ENCODE measurements around the gene PMEPA1. TPM values are rescaled to one million over a fixed set of nuclear protein-coding genes. Genes with fewer than 3 reads are reported as not detected.

Gene PMEPA1
- total and polyA plus RNA-seq, 10 of the 15 experiments (the other 5 are each of a cell fraction or from before 2014, with no cell fraction given), result 0.02 to 0.10 (median 0.04) TPM; not detected in 3

GRCh38 chr20:57689745-57690481, 19.9 kb downstream of the PMEPA1 start:
- 61% methylated on average over 23 of the region's 23 CpGs for WGBS (ENCODE audit: insufficient coverage, insufficient replicate concordance, low lambda C conversion rate, missing lambda C conversion rate)

GRCh38 chr20:57688864-57689263, 21.0 kb downstream of the PMEPA1 start:
- no TSS peak for BruUV-seq (replicated peaks)
- Histone ChIP-seq H3K79me2 (ENCODE audit: control insufficient read depth, insufficient read depth, low read length) (no peaks in the 10 kb centered on the region), H3K27me3 (replicated peaks in 1 of 2; ENCODE audit: control insufficient read depth in 2 of 2, insufficient read depth in 2 of 2, low read length in 1 of 2) (peaks cover 0 to 4% of the 10 kb centered on the region in 2 experiments; a peak in 1 of 4 replicates), H4K20me1 (ENCODE audit: control insufficient read depth, insufficient read depth) (no peaks in the 10 kb centered on the region), H3K36me3 (ENCODE audit: control insufficient read depth in 2 of 2, insufficient read depth in 2 of 2, low read length in 1 of 2) (no peaks in the 10 kb centered on the region), H3K4me3 (no peak overlapping the region), H3K27ac (ENCODE audit: control insufficient read depth, insufficient read depth) (no peak overlapping the region), H2AFZ (ENCODE audit: control insufficient read depth, low read depth, low read length) (no peak overlapping the region), H3K4me1 (ENCODE audit: control insufficient read depth, insufficient read depth, low read length) (no peaks in the 10 kb centered on the region; the same call in none of the 2 replicates), H3K9ac (ENCODE audit: control insufficient read depth, insufficient read depth, low read length) (no peak overlapping the region), H3K4me2 (ENCODE audit: control insufficient read depth, insufficient read depth) (no peak overlapping the region), H3K9me3 (replicated peaks; ENCODE audit: control insufficient read depth, insufficient read depth, low read length) (no peaks in the 10 kb centered on the region)
- DNase-seq (ENCODE audit: low read depth, low spot score) (no peak), ATAC-seq (no peak), FAIRE-seq (no peak)
- TF ChIP-seq SMAD5 (IDR thresholded peaks at IDR 0.05; ENCODE audit: low read depth) (no peak), RB1 (IDR thresholded peaks at IDR 0.05; ENCODE audit: borderline replicate concordance) (no peak), PBX3 (IDR thresholded peaks at IDR 0.05; ENCODE audit: insufficient replicate concordance, low read depth, low read length) (no peak), POLR2A (IDR thresholded peaks at IDR 0.05; ENCODE audit: low read depth, low read length) (no peak), CEBPB (IDR thresholded peaks at IDR 0.05; ENCODE audit: borderline replicate concordance in 1 of 2, low read depth in 2 of 2, low read length in 2 of 2) (no peak), NKRF (conservative IDR thresholded peaks at IDR 0.05) (no peak), SIN3A (IDR thresholded peaks at IDR 0.05; ENCODE audit: low read depth, low read length) (no peak), ASH2L (IDR thresholded peaks at IDR 0.05; ENCODE audit: borderline replicate concordance, low read depth) (no peak), PML (IDR thresholded peaks at IDR 0.05; ENCODE audit: low read length) (no peak), RBBP5 (conservative IDR thresholded peaks at IDR 0.05) (no peak)
- in situ Hi-C loops (cut with MboI) (loop anchor here (10.0 kb wide), 1 partner anchor 294 kb away; the partner anchor contains the start of gene RBM38), intact Hi-C loops (cut with micrococcal nuclease; ENCODE audit: unreplicated experiment) (loop anchor here (10.0 kb wide), 1 partner anchor 294 kb away; the partner anchor contains the start of gene RBM38)
- CTCF ChIA-PET, result no interaction called here
- POLR2A ChIA-PET, result interaction anchor here (0.7 kb wide), 1 partner anchor 285 kb away, joined by 3 read pairs; no protein-coding TSS in a partner anchor
- 52% methylated on average over 16 of the region's 16 CpGs for WGBS (ENCODE audit: insufficient coverage, insufficient replicate concordance, low lambda C conversion rate, missing lambda C conversion rate)
- SMC1A ChIA-PET (ENCODE audit: uncharacterized antibody, unreplicated experiment), result no interaction called here
- RAD21 ChIA-PET (ENCODE audit: unreplicated experiment), result no interaction called here

More at GRCh38 chr20:57689745-57690481, 19.9 kb downstream of the PMEPA1 start:
- Histone ChIP-seq H3K4me2 (ENCODE audit: control insufficient read depth, insufficient read depth) (no peak overlapping the region), H3K27me3 (replicated peaks in 1 of 2; ENCODE audit: control insufficient read depth in 2 of 2, insufficient read depth in 2 of 2, low read length in 1 of 2) (peaks cover 0 to 4% of the 10 kb centered on the region in 2 experiments; a peak in 1 of 4 replicates), H3K9me3 (replicated peaks; ENCODE audit: control insufficient read depth, insufficient read depth, low read length) (no peaks in the 10 kb centered on the region), H3K27ac (ENCODE audit: control insufficient read depth, insufficient read depth) (no peak overlapping the region), H3K79me2 (ENCODE audit: control insufficient read depth, insufficient read depth, low read length) (no peaks in the 10 kb centered on the region), H3K4me3 (no peak overlapping the region), H3K36me3 (ENCODE audit: control insufficient read depth in 2 of 2, insufficient read depth in 2 of 2, low read length in 1 of 2) (no peaks in the 10 kb centered on the region), H4K20me1 (ENCODE audit: control insufficient read depth, insufficient read depth) (no peaks in the 10 kb centered on the region), H3K9ac (ENCODE audit: control insufficient read depth, insufficient read depth, low read length) (no peak overlapping the region), H2AFZ (ENCODE audit: control insufficient read depth, low read depth, low read length) (no peak overlapping the region), H3K4me1 (ENCODE audit: control insufficient read depth, insufficient read depth, low read length) (no peaks in the 10 kb centered on the region; the same call in 1 of the 2 replicates)
- in situ Hi-C loops (cut with MboI) (loop anchor here (10.0 kb wide), 1 partner anchor 295 kb away; the partner anchor contains the start of gene RBM38), intact Hi-C loops (cut with micrococcal nuclease; ENCODE audit: unreplicated experiment) (loop anchor here (10.0 kb wide), 1 partner anchor 295 kb away; the partner anchor contains the start of gene RBM38)
- TF ChIP-seq RUNX3 (IDR thresholded peaks at IDR 0.05; ENCODE audit: low read length), result no peak
- no peak for TF ChIP-seq MTA2 (IDR thresholded peaks at IDR 0.05; ENCODE audit: low read depth)
- no peak for TF ChIP-seq NFXL1 (IDR thresholded peaks at IDR 0.05; ENCODE audit: borderline replicate concordance)
- TF ChIP-seq MYC (IDR thresholded peaks at IDR 0.05; ENCODE audit: insufficient read depth, insufficient read length, insufficient replicate concordance, low read length, severe bottlenecking), result no peak
- no peak for TF ChIP-seq ZSCAN29 (IDR thresholded peaks at IDR 0.05)
- TF ChIP-seq CREB1 (IDR thresholded peaks at IDR 0.05; ENCODE audit: low read depth), result no peak
- TF ChIP-seq NFIC (IDR thresholded peaks at IDR 0.05; ENCODE audit: low read depth, low read length), result no peak
- FAIRE-seq (no peak), DNase-seq (ENCODE audit: low read depth, low spot score) (no peak), ATAC-seq (no peak)
- CTCF ChIA-PET, result no interaction called here
- RAD21 ChIA-PET (ENCODE audit: unreplicated experiment), result no interaction called here
- POLR2A ChIA-PET, result no interaction called here
- BruUV-seq (replicated peaks), result no TSS peak
- SMC1A ChIA-PET (ENCODE audit: uncharacterized antibody, unreplicated experiment), result no interaction called here
